Hepatocyte (in vitro differentiated cells): ENCODE measurements around the gene FNDC3B.

Source experiments
- EZH2 ChIP-seq: fragments of 200-600 bp; sonication (generic); IDR thresholded peaks from 2 replicates; pipeline ENCODE4 v1.6.1; 2016; ENCODE audit warnings: antibody characterized with exemption, mild to moderate bottlenecking, borderline replicate concordance
- TF ChIP-seq, protein P1 (sequence below): fragments of 200-600 bp; sonication (generic); IDR thresholded peaks from 2 replicates; pipeline ENCODE4 v1.5.1; 2016; ENCODE audit warnings: antibody characterized with exemption, mild to moderate bottlenecking; ENCODE audit not compliant: poor library complexity

DNA sequence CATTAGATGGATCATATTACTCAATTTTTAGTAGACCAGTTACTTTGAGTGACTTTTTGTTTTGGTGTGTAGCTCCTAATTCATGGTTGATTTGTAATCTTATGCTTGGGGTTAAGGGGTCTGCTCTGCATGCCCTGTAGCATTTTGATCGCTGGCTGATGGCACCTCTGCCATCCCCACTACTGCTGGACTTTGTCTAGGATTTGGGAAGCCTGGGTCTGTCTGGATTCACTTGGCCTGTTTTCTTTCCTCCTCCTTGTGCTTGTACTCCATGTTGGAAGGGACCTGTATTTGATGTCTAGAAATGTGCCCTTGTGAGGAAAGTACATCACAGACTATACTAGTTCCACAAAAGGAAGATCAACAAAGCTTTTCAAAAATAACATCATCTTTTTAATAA, 154.1 kb downstream of the FNDC3B start:
- TF ChIP-seq EZH2 = no peak
- TF ChIP-seq, protein P1, sequence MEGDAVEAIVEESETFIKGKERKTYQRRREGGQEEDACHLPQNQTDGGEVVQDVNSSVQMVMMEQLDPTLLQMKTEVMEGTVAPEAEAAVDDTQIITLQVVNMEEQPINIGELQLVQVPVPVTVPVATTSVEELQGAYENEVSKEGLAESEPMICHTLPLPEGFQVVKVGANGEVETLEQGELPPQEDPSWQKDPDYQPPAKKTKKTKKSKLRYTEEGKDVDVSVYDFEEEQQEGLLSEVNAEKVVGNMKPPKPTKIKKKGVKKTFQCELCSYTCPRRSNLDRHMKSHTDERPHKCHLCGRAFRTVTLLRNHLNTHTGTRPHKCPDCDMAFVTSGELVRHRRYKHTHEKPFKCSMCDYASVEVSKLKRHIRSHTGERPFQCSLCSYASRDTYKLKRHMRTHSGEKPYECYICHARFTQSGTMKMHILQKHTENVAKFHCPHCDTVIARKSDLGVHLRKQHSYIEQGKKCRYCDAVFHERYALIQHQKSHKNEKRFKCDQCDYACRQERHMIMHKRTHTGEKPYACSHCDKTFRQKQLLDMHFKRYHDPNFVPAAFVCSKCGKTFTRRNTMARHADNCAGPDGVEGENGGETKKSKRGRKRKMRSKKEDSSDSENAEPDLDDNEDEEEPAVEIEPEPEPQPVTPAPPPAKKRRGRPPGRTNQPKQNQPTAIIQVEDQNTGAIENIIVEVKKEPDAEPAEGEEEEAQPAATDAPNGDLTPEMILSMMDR = no peak
